GM12892 (cell line): ENCODE data around the gene MPHOSPH9.

Experiments used
- POLR2A ChIP-seq: IDR thresholded peaks from 2 replicates; pipeline ENCODE4 v1.6.1; 2011; ENCODE audit warnings: low read depth, low read length, control low read depth
- POLR2AphosphoS5 ChIP-seq: IDR thresholded peaks from 2 replicates; pipeline ENCODE4 v1.6.1; 2011; ENCODE audit warnings: low read depth, low read length, control low read depth
- TAF1 ChIP-seq: IDR thresholded peaks from 2 replicates; pipeline ENCODE4 v1.6.1; 2011; ENCODE audit warnings: low read depth, mild to moderate bottlenecking, control low read depth, low read length, borderline replicate concordance

- TF ChIP-seq POLR2A (no peak), POLR2AphosphoS5 (no peak), TAF1 (no peak)
These were observed 1.0 kb downstream of the MPHOSPH9 start for GRCh38 chr12:123231931-123232330.
